Osteoblast (primary cell): ENCODE data around the gene SAPCD2. TPM values are rescaled to one million over a fixed set of nuclear protein-coding genes. Genes with fewer than 3 reads are reported as not detected.

Source experiments
- DNase-seq: peaks from one replicate; pipeline ENCODE4 v3.0.0; 2011; ENCODE audit warnings: low spot score, mixed read lengths; ENCODE audit not compliant: insufficient read length; ENCODE audit errors: missing footprints
- H2AFZ ChIP-seq: 2 replicates; pipeline ENCODE4 v1.6.0; 2011; ENCODE audit warnings: mild to moderate bottlenecking, low read length
- H3K27ac ChIP-seq: 2 replicates; pipeline ENCODE4 v1.5.1; 2011; ENCODE audit warnings: mild to moderate bottlenecking, low read depth, low read length, moderate library complexity
- H3K27me3 ChIP-seq: 2 replicates; pipeline ENCODE4 v1.6.0; 2012; ENCODE audit warnings: mild to moderate bottlenecking, control low read depth, inconsistent platforms, low read length, moderate library complexity; ENCODE audit not compliant: insufficient read depth
- H3K36me3 ChIP-seq: 2 replicates; pipeline ENCODE4 v1.5.1; 2011; ENCODE audit warnings: mild to moderate bottlenecking, low read length, control low read depth, moderate library complexity; ENCODE audit not compliant: insufficient read depth
- H3K4me1 ChIP-seq: 2 replicates; pipeline ENCODE4 v1.5.1; 2011; ENCODE audit warnings: mild to moderate bottlenecking, low read length, control low read depth, moderate library complexity; ENCODE audit not compliant: insufficient read depth
- H3K4me2 ChIP-seq: 2 replicates; pipeline ENCODE4 v1.6.0; 2011; ENCODE audit warnings: mild to moderate bottlenecking, low read length; ENCODE audit not compliant: insufficient read depth
- H3K4me3 ChIP-seq: fragments of 200-600 bp; sonication (generic); 3 replicates; pipeline ENCODE4 v1.5.1; 2012; ENCODE audit warnings: mild to moderate bottlenecking, low read length, inconsistent platforms; ENCODE audit not compliant: insufficient read depth
- H3K79me2 ChIP-seq: 2 replicates; pipeline ENCODE4 v1.6.0; 2012; ENCODE audit warnings: mild to moderate bottlenecking, low read length, control low read depth, inconsistent platforms; ENCODE audit not compliant: insufficient read depth
- H3K9me3 ChIP-seq: 2 replicates; pipeline ENCODE4 v1.5.1; 2011; ENCODE audit warnings: low read depth, low read length, control low read depth
- H4K20me1 ChIP-seq: 2 replicates; pipeline ENCODE4 v1.6.0; 2012; ENCODE audit warnings: mild to moderate bottlenecking, low read length, control low read depth; ENCODE audit not compliant: insufficient read depth
- CTCF ChIP-seq: IDR thresholded peaks from 2 replicates; pipeline ENCODE4 v1.5.1; 2011; ENCODE audit warnings: mild to moderate bottlenecking, low read depth, low read length, moderate library complexity; ENCODE audit errors: extremely low read depth
- total RNA-seq: library from RNA; depleted of rRNA; stranded (reverse); fragments of >200 nt; gene quantifications from 2 replicates; pipeline ENCODE4 v1.2.3, GENCODE V29; 2012

The SAPCD2 gene
- total RNA-seq, 1 donor = 1.1 TPM

- H3K4me2 ChIP-seq = no peak overlapping the region
- H4K20me1 ChIP-seq = peaks cover 5% of the 10 kb centered on the region
- H2AFZ ChIP-seq = no peak overlapping the region
- no peak overlapping the region for H3K4me3 ChIP-seq
- no peak for DNase-seq
- H3K9me3 ChIP-seq = no peaks in the 10 kb centered on the region
- peaks cover 54% of the 10 kb centered on the region for H3K27me3 ChIP-seq
- H3K27ac ChIP-seq = no peak overlapping the region
- no peaks in the 10 kb centered on the region for H3K79me2 ChIP-seq
- no peaks in the 10 kb centered on the region for H3K36me3 ChIP-seq
- no peaks in the 10 kb centered on the region for H3K4me1 ChIP-seq
- TF ChIP-seq CTCF = no peak
Measured at GRCh38 chr9:137052998-137053943, 17.1 kb downstream of the SAPCD2 start.

GRCh38 chr9:137052293-137052692, 18.1 kb downstream of the SAPCD2 start:
- Histone ChIP-seq H3K27me3 (peaks cover 62% of the 10 kb centered on the region), H3K4me1 (no peaks in the 10 kb centered on the region), H3K4me3 (no peak overlapping the region), H3K79me2 (no peaks in the 10 kb centered on the region), H2AFZ (no peak overlapping the region), H3K9me3 (no peaks in the 10 kb centered on the region), H3K4me2 (no peak overlapping the region), H3K27ac (no peak overlapping the region), H4K20me1 (peaks cover 7% of the 10 kb centered on the region), H3K36me3 (no peaks in the 10 kb centered on the region)
- TF ChIP-seq CTCF = no peak
- DNase-seq = no peak

- Histone ChIP-seq H3K9me3 (no peaks in the 10 kb centered on the region), H2AFZ (no peak overlapping the region), H3K36me3 (no peaks in the 10 kb centered on the region), H3K4me1 (peaks cover 4% of the 10 kb centered on the region), H4K20me1 (peaks cover 14% of the 10 kb centered on the region), H3K27ac (no peak overlapping the region), H3K4me3 (no peak overlapping the region), H3K4me2 (no peak overlapping the region), H3K79me2 (no peaks in the 10 kb centered on the region), H3K27me3 (peaks cover 63% of the 10 kb centered on the region)
- TF ChIP-seq CTCF = no peak
- no peak for DNase-seq
Measured at GRCh38 chr9:137051145-137051724, 19.1 kb downstream of the SAPCD2 start.

GRCh38 chr9:137050570-137050969, 19.8 kb downstream of the SAPCD2 start:
- Histone ChIP-seq H3K27me3 (peaks cover 63% of the 10 kb centered on the region), H3K9me3 (no peaks in the 10 kb centered on the region), H3K4me1 (peaks cover 6% of the 10 kb centered on the region), H3K36me3 (no peaks in the 10 kb centered on the region), H3K4me3 (no peak overlapping the region), H3K79me2 (no peaks in the 10 kb centered on the region), H2AFZ (no peak overlapping the region), H3K4me2 (no peak overlapping the region), H3K27ac (no peak overlapping the region), H4K20me1 (peaks cover 14% of the 10 kb centered on the region)
- DNase-seq = peak; percentile 95
- TF ChIP-seq CTCF = no peak
